GM19099 (cell line): ENCODE data around the gene FIZ1.

Experiments used
- POLR2A ChIP-seq: IDR thresholded peaks from 3 replicates; pipeline ENCODE4 v1.6.1; 2011; ENCODE audit warnings: low read depth; ENCODE audit not compliant: insufficient read length; ENCODE audit errors: extremely low read depth

Gene FIZ1

GRCh38 chr19:55599468-55599841 lies at the start of gene FIZ1:
TSS of gene FIZ1 (minus strand) at chr19:55599517. CDS start at chr19:55597865, 1,652 bp downstream.
- TF ChIP-seq POLR2A = peak; percentile 43

DNA sequence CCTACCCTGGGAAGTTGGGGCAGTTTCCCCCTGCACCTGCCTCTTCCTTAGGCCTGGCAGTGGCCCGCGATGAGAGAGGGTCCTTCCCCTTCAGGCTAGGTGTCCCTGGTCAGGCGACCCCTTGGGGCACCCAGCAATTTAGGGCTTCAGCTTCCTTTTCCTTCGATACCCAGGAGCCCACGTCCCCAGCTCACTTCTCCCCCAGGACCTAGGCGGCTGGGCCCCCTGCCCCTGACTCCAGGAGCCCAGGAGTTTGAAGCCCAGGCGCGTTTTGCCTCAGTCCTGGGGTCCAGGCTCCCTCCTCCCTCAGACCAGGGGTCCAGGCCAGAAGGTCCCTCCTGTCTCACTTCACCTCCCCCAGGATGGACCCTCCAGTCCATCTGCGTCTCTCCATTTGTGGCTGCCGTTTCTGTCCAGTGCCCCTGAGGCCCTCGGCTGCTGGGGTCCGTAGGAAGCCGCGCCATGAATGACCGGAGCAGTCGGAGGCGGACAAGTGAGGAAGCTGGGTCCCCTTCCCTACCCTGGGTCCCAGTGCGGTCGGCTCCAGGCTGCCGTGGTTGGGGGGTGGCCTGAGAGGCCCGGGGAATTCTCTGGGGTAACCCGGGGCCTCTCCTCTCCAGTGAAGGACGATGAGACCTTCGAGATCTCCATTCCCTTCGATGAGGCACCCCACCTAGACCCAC lies 49.4 kb upstream of the FIZ1 start:
- TF ChIP-seq POLR2A = no peak

DNA sequence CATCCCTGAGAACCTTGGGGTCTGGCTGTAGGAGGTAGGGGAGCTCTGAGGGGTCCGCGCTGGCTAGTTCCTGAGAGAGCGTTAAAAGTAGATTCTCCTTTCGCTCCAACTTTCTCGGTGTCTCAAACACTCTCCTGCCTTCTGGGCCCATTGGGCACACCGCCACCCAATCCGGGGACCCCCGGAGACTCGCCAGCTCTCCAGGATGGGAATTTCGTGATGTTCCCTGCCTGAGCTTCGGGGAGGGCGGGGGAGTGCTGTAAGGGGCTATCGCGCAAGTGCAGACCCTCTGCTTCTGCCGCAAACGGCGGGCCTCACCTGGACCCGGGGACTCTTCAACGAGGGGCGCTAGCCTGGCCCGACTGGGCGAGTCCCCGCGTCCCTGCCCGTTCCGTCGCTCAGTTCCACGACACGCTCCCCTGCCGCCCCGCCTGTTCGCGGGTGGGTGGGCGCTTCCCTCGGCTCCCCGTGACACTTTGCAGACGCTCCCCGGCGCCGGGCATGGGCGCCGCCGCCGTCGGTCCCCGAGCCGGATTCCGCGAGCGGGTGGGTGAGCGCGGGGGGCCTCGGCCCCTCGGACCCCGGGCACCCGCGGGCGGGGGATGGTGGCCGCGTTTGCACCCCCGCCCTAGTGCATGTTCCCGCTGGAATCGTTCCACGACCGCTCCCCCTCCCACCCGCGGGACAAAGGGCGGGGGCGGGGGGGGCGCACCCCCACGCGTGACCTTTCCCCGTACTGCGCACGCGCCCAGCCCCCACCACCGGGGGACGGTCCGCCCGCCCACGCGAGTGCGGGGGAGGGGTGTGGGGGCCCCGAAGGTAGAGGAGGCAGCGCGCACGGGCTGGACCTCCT lies 48.6 kb upstream of the FIZ1 start, which contains the start of gene CCDC106:
Gene CCDC106 (plus strand): TSS at position 481 of the 853 bp plus-strand sequence. CDS start 835 bp downstream, outside the sequence.
- peak; percentile 53 for TF ChIP-seq POLR2A

DNA sequence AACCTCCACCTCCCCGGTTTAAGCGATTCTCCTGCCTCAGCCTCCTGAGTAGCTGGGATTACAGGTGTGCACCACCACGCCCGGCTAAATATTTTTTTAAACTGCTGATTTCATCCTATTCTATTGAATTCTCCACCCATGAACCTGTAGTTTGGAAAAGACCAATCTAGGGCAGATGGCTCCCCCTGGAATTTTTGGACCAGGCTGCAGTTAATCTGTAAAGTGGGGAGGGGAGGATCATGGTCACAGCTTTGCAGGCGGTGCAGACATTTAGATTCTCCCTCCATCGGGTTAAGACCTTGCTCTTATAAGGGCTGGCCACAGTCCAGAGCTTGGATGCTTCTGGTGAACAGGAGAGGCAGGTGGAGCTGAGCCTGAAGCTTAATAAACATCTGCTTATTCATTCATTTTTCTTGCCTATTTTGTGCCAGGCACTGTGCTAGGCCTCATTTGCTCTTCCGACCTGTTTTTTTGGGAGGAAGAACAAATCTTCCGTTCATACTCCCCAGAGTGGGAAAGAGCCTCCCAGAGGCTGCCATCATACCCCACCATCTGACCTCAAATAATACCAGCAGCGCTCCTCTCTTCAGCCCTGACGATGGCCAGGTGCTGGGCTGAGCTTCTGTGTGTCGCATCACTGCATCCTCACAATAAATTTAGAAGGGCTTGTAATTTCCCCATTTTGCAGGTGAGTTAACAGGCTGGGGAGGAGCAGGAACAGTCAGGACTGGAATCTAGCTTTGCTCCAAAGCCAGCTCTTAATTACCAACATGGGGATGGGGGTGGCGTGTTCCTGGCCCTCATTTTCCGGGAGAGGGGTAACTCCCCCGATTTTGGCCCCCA lies 47.8 kb upstream of the FIZ1 start:
- no peak for TF ChIP-seq POLR2A

- TF ChIP-seq POLR2A = no peak
Observed at GRCh38 chr19:55645512-55645881, 46.2 kb upstream of the FIZ1 start.

DNA sequence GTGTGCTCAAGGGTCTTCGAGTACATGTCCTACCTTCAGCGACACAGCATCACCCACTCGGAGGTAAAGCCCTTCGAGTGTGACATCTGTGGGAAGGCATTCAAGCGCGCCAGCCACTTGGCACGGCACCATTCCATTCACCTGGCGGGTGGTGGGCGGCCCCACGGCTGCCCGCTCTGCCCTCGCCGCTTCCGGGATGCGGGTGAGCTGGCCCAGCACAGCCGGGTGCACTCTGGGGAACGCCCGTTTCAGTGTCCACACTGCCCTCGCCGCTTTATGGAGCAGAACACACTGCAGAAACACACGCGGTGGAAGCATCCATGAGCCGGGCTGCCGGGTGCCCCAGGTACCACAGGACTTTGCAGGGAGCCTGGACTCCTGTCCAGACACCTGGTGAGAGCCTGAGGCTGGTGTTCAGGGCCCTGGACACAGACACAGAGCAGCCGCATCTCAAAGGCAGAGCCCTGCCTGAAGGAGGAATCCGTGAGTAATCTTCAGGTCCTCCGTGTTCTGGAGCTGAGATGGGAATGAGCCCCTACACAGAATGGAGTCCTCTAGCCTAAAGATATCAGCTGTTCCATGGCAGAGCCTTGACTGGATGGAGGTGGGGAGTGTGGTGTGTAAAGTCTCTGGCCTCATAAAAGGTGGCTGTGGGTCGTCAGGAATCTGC lies 45.7 kb upstream of the FIZ1 start:
- TF ChIP-seq POLR2A = no peak

- peak; percentile 24 for TF ChIP-seq POLR2A
Observed at GRCh38 chr19:55644191-55644833, 45.0 kb upstream of the FIZ1 start.

DNA sequence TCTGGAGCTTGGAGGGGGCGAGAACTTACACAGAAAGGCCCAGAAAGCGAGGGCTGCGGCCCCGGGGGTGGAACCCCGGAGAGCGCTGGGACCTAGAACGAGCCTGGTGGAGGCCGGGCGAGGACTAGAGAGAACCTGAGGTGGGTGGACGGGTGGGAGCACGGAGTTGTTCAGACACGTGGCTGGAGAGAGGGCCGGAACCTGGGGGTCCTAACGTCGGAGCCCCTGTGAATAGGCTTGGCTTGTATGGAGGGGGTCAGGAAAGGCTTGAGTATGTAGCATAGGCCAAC lies 44.5 kb upstream of the FIZ1 start:
- TF ChIP-seq POLR2A = no peak

GRCh38 chr19:55643003-55643886 lies 43.9 kb upstream of the FIZ1 start, which contains the start of gene ZNF581:
TSS of gene ZNF581 (plus strand) at chr19:55643649. CDS start at chr19:55644572, 923 bp downstream.
- TF ChIP-seq POLR2A = peak; percentile 61

GRCh38 chr19:55642153-55643002 lies 43.1 kb upstream of the FIZ1 start:
- peak; percentile 13 for TF ChIP-seq POLR2A

DNA sequence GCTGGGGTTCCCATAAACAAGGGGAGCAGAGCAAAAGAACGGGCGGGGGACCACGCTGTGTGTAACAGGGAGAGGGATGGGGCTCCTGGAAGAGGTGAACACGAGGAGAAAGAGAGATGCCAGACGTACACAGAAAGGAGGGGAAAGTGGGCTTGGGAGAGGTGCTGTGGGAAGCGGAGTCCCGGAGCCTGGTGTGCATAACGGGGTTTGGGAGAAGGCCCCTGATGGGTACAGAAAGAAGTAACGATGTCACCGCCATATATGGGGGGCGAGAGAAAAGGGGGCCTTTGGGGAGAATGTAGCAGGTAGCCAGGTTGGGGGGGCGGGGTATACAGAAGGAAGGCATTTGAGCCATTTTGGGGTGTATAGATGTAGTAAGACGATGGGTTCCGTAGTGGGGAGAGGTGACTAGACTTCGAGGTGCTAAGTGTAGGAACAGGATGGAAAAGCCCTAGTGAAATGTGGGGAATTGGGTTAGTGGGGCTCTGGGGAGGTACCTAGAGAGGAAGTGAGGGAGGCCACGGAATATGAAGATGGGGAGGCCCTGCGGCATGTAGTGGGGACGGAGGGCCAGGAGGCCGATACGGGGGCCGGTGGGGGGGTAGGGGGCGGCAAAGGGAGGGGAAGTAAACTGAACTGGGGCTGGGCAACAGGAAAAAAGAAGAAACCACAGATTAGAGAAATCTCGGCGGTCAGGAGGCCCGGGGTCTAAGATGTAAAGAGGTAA lies 42.3 kb upstream of the FIZ1 start:
- TF ChIP-seq POLR2A = no peak
